Tibial nerve (tissue), 4 donors: ENCODE data around the gene OR7G3.

ENCODE experiments used
- CTCF ChIP-seq, 5 experiments: fragments of 200-600 bp in 3 of 5; fragments of 450-650 bp in 2 of 5; sonication (generic) in 3 of 5; IDR thresholded peaks; one replicate each; pipeline ENCODE4 v1.5.1; 2016 to 2019; ENCODE audit warnings: antibody characterized with exemption in 5 of 5, mild to moderate bottlenecking in 3 of 5, moderate library complexity in 2 of 5
- EP300 ChIP-seq, 2 donors: sonication (generic); formaldehyde crosslinking; IDR thresholded peaks; one replicate each; pipeline ENCODE4 v1.6.1; 2017; ENCODE audit warnings: antibody characterized with exemption in 2 of 2, mild to moderate bottlenecking in 1 of 2
- POLR2A ChIP-seq, 2 donors: fragments of 450-650 bp; IDR thresholded peaks; one replicate each; pipeline ENCODE4 v1.6.1; 2017; ENCODE audit warnings: antibody characterized with exemption in 2 of 2, mild to moderate bottlenecking in 2 of 2, moderate library complexity in 2 of 2

- no peak for TF ChIP-seq CTCF (IDR thresholded peaks at IDR 0.05)
- TF ChIP-seq POLR2A (IDR thresholded peaks at IDR 0.05) = no peak
- TF ChIP-seq EP300 (IDR thresholded peaks at IDR 0.05) = no peak
Observed at GRCh38 chr19:9128171-9128570, 1.4 kb upstream of the OR7G3 start.
